ENCODE results near the gene OLFML2A.

DNA sequence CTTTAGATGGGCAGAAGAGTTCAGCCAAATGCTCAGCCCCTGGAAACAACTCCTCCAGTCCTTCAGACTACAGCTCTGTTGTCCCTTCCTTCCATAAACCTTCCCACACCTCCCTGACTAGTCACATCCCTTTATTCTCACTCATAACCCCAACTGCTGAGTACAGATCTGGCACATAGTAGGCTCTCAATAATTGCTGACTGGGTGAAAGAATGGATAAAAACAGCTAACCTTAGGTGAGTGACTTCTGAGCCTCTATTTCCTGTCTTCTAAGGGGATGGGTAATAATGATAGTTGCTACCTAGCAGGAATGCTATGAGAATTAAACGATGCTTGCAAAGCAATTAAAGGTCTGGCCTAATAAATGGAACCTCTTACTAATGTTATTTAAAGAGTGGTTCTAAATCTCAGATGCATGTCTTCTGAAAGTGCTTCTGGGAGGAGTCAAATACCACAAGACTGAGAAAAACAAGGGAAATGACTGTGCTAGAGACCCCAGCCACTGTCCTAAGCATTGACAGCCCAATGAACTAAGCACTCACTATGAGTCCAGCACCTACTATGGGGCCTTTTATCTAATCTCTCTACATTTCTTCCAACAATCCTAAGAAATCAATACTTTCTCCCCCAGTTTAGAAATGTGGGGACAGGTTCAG, 3.3 kb upstream of the OLFML2A start:
- TF ChIP-seq, protein P1, sequence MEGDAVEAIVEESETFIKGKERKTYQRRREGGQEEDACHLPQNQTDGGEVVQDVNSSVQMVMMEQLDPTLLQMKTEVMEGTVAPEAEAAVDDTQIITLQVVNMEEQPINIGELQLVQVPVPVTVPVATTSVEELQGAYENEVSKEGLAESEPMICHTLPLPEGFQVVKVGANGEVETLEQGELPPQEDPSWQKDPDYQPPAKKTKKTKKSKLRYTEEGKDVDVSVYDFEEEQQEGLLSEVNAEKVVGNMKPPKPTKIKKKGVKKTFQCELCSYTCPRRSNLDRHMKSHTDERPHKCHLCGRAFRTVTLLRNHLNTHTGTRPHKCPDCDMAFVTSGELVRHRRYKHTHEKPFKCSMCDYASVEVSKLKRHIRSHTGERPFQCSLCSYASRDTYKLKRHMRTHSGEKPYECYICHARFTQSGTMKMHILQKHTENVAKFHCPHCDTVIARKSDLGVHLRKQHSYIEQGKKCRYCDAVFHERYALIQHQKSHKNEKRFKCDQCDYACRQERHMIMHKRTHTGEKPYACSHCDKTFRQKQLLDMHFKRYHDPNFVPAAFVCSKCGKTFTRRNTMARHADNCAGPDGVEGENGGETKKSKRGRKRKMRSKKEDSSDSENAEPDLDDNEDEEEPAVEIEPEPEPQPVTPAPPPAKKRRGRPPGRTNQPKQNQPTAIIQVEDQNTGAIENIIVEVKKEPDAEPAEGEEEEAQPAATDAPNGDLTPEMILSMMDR (conservative IDR thresholded peaks at IDR 0.05; ENCODE audit: low read length), result no peak
- no peak for TF ChIP-seq EZH2phosphoT487 (IDR thresholded peaks at IDR 0.05; ENCODE audit: borderline replicate concordance, low read depth, low read length)

Data from OCI-LY7 (cell line).